GM19099 (cell line): ENCODE results near the gene PXK.

Source experiments
- POLR2A ChIP-seq: IDR thresholded peaks from 3 replicates; pipeline ENCODE4 v1.6.1; 2011; ENCODE audit warnings: low read depth; ENCODE audit not compliant: insufficient read length; ENCODE audit errors: extremely low read depth

The PXK gene

DNA sequence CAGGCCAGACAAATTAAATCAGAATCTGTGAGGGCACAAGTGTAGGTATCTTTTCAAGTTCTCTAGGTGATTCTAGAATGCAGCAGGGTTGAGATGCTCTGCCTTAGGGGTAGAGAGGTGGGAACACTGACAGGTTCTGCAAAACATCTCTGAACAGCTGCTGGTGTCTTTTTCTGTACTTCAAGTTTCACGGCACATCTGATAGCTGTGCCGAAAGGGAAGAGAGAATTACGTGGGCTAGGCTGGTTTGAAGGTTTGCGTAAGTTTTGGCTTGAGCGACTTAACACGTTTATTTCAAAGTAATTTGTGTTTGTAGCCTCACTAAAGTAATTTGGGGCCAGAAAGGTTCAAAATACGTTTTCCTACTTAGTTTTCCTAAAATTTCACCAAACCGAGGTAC, 22.5 kb downstream of the PXK start:
- TF ChIP-seq POLR2A = no peak

DNA sequence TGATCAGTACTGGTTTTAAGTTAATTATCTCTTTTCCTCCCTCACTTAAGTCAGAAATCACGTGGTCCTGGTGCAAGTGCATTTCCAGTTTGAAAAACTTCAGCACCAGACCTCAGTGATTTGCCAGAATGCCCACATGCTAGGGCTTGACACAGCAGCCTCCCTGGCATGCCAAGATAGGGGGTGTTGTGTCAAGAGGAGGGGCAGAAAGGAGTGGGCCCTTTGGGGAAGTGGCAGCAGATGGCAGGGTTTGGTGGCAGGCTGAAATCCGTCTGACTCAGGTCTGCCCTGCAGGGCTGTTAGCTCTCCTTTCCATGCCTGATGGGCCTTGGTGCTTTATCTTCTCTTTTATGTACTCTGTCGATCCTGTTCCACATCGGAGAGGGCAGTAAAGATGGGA, 23.4 kb downstream of the PXK start:
- TF ChIP-seq POLR2A = no peak

DNA sequence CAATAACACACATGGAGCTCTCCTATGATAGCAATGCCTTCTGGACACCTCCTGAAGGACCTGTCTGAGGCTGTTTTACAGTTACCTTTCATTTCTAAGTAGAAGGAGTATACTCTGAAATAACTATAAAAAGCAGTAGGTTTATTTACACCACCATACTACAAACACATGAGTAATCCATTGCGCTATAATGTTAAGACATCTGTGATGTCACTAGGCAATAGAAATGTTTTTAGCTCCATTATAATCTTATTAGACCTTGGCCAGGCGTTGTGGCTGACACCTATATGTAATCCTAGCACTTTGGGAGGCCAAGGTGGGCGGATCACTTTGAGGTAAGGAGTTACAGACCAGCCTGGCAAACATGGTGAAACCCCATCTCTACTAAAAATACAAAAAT, 24.7 kb downstream of the PXK start:
- TF ChIP-seq POLR2A = no peak

DNA sequence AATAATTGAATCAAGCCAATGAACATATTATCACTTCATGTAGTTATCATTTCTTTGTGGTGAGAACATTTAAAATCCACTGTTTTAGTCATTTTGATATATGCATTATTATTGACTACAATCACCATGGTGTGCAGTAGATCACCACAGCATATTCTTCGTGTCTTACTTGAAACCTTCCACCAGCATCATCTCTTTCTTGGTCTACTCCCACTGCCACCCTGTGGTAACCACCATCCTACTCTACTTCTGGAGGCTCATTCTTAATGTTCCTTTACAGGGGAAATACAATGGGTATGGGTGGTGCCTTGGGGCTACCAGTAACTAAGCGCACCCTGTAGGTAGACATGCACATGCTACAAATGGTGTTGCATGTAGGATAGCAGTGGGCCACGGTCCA, 25.4 kb downstream of the PXK start:
- TF ChIP-seq POLR2A = no peak

DNA sequence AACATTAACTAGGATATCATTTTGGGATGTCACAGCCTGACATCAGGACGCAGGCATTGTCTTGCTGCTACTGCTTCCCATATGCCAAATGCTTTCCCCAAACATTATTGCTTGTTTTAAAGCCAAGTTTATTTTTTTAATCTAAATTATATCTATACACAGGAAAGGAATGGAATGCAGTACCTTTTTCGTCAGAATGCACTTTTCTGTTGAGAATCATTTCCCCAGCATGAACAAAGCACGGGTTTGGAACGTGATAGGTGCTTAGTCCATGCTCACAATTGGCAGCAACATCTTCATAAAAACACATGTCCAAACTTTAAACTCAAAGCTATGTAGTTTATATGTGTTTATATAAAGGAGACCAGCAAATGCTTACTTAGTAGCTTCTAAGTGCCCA, 26.1 kb downstream of the PXK start:
- TF ChIP-seq POLR2A = no peak

DNA sequence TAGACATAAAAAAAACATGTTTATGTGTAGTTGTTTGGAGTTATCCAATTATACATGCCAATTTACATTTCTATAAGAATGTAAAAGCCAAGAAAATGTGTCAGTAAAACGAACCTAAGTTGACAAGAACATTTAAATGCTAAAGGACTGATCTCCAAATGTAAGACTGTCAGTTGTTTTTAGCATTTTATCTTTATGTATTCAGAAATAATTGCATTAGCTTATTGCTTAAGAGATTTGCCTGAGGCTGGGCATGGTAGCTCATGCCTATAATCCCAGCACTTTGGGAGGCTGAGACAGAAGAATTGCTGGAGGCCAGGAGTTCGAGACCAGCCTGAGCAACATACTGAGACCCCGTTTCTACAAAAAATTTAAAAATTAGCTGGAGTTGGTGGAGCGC, 26.9 kb downstream of the PXK start:
- TF ChIP-seq POLR2A = no peak

DNA sequence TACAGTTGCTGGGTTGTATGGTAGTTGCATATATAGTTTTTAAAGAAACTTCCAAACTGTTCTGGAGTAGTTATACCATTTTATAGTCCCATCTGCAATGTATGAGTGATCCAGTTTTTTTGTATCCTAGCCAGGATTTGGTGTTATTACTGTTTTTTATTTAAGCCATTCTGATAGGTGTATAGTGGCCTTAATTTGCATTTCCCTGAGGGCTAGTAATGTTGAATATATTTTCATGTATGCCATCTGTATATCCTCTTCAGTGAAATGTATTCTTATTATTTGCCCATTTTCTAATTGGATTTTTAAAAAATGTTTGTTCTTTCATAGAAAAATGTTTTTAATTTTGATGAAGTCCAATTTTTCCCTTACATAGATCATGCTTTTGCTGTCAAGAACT, 29.2 kb downstream of the PXK start:
- no peak for TF ChIP-seq POLR2A

DNA sequence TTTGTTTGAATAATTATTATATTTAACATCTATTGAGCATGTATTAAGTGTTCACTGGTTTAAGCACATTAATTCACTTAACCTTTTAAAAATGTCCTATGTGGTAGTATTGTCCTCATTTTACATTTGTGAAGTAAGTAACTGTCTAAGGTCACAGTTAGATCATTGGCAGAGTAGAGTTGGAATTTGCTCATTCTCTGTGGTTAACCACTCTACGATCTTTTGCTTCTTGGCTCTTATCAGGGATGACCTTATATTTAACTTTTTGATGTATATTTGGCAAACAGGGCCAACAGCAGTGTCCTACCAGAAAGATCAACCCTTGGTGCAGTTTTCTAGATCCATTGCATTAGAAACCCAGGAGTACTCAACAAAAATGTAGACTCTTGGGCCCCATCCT, 34.0 kb downstream of the PXK start:
- no peak for TF ChIP-seq POLR2A

DNA sequence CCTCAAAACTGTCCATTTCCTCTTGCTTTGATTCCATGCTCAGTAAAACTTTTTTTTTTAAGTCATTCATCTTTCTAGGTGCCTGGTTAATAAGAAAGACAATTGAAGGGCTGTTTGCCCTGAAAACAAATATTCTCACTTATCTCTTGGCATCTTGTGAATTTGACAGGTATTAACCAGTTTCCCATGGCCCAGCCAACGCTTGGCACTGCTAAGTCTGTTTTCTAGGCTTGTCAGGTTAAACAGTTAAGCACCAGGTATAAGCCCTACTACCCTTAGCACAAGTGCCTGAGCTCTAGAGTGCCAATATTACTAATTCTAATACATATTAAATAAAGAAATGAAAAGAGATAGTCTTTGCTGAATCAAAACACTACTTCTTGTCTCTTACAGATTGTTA, 36.3 kb downstream of the PXK start:
- TF ChIP-seq POLR2A = no peak

DNA sequence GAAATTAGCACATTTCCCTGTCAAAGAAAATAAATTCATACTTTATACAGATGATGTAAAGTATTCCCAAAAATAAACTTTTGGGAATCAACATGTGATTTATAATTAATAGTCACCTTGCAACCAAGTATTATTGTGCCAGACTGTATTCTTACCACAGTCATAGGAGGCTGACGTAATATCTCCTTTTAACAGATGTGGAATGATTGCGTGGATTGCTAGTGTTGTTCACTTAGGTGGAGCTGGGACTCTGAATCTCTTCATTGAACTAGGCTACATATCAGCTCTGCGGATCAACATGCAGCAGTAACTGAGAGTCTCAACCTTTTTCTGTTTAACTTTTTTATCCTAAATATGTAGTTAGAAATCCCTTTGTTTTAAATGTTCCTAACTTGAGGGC, 37.2 kb downstream of the PXK start:
- no peak for TF ChIP-seq POLR2A

DNA sequence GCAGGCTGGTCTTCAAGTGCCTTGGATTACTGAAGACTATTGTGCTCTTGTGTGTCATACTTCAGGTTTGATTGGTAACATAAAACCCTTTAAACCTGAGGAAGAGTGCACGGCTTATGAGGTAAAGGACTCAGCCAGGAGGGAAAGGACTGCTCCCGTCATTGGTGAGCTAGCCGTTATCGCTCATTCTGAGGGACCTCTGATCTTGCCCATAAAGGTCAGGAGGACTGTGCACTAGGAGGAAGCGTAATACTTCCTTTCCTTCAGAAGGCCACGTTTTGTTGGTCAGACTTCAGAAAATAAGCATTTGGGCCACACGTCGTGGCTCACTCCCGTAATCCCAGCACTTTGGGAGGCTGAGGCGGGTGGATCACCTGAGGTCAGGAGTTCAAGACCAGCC, 37.7 kb downstream of the PXK start:
- TF ChIP-seq POLR2A = no peak

DNA sequence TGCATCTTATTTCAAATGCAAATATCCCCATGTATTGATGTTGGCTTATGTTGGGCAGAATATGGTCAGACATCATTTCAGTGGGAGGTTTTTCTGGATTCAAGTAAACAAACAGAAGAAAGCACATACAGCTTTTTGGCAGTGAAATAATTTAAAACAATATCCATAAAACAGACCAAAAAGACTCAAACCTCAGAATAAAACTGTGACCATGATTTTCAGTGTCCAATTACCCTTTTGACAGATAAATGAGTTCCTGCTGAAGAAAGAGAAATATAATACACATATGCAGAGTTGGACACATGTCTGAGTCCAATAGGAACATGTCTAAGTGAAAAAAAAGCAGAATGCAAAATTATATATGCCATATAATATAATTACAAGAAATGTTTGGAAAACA, 39.1 kb downstream of the PXK start:
- TF ChIP-seq POLR2A = no peak

DNA sequence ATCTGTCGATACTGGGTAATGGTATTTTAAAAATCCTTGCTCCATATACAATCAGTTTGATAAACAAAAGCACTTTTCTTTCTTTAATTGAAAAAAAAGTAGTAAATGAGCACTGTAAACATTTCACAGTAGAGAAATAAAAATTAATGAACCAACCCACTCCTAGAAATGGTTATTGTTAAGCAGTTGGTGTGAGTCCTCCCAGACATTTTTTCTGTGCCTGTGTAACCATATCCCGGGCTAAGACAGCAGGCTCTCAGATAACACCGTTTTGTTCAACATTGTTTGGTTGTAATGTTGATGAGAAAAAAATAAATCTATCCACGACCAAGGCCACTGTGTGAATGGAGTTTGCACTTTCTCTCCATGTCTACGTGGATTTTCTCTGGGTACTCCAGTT, 42.6 kb downstream of the PXK start:
- no peak for TF ChIP-seq POLR2A

DNA sequence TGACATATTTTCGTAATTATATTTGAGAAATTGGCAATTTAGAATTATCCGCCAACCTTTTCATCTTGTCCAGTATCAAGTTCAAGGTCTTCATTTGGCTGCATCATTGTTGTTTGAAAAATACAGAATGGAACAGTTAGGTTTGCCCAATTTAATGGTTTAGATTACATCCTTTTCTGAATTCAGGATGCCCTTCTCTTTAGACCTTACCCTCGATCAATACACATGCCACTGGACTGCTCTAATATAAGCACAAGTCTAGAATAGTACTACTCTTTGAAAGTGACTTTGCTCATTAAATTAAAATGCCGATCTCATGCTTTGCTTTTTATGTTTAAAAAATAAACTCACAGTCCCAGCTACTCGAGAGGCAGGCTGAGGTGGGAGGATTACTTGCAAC, 44.5 kb downstream of the PXK start:
- TF ChIP-seq POLR2A = no peak

DNA sequence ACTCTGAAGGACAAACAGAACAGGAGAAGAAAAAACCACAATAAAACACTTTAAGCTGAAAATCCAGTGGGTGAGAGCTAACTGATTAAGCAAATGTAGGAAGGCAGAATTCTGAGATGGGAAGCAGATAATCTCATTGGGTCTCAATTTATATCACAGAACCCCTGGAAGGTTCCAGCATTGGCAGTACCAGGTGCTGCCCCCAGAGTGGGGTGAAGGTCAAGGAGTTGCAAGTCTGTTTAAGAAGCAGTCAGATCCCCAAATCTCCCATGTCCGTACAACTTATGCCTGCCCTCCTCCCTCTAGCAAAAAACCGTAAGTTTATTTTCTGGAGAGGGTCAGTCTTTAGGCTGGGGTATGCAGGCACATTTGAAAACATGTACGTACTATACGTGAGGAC, 45.1 kb downstream of the PXK start:
- no peak for TF ChIP-seq POLR2A

DNA sequence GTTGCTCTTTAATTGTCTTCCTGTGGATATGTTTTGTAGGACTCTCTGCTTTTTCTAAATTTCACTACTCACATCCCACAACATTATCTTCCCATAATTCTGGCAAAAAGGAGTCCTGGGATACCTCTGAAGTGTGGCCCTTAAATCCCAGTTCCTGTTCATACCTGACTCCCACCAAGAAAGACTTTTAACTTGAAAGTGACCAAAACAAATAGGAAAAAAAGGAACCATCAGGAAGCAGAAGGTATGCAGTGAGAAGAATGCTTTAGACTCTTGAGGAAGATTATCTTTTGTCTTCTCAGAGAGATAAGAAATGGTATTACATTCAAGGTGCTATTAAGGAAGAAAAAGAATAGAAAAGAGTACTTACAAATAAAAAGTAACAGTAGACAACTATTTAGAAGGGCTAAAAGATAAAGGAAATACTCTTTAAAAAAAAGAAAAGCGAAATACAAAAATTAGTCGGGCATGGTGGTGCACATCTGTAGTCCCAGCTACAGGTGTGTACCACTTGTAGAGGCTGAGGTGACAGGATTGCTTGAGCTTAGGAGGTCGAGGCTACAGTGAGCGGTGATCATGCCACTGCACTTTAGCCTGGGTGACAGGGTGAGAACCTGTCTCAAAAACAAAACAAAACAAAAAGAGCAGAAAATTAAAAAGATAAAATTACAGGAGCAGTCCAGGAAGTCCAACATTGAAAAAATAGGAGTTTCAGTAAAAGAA, 46.8 kb downstream of the PXK start:
- TF ChIP-seq POLR2A = no peak

DNA sequence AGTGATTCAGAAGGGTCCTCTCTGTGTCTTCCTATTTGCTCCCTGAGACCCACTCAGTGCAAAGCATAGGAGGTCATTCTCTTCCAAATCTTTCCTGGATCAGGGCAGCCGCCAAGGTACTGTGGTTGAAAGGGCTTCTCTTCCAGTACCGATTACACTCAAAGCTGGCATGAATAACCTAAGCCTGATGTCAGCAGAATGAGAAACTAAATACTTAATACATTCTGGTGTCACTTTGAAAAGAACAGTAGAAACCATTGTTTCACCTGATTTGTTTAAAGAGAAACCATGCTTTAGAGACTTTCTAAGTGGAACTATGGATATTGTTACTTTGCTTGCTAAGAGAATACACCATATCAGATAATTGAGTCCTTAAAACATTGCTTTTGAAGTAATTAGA, 50.8 kb downstream of the PXK start:
- no peak for TF ChIP-seq POLR2A
